ENCODE measurements around the gene ANOS1.

ANOS1 gene

DNA sequence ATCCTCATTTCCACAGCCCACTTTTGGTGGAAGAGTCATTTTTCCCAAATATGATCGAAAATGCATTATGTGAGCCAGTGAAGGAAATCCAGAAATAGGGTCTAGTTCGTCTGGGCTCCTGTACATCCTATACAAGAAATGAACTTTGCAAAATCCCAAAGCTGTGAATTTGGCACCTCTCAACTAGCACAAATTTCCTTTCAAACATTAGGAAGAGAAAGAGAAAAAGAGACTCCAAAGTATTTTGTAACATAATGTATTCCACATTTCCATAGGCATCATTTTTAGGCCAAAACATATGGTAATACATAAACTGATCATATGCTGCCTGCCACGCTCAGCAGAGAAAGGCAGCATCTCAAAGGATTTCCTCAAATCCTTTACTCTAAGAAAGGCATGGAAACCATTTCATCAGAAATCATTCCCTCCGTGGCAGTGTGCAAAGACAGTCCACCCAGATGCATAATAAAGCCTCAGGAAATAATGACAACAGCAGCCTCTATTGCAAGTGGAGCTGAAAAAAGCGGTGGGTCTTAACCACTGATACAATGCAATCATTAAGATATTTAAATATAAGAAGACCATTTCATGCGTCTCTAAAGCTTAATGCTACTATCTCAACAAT is 56.8 kb downstream of the ANOS1 start:
- whole genome bisulfite sequencing (ENCODE audit: insufficient coverage, insufficient read length): no CpG with 5 or more reads among the region's 6 CpGs
- no peaks in the 10 kb centered on the region for H3K27me3 ChIP-seq (ENCODE audit: control insufficient read depth, insufficient read depth, low read length)
- H3K4me3 ChIP-seq (ENCODE audit: low read length): no peak overlapping the region

DNA sequence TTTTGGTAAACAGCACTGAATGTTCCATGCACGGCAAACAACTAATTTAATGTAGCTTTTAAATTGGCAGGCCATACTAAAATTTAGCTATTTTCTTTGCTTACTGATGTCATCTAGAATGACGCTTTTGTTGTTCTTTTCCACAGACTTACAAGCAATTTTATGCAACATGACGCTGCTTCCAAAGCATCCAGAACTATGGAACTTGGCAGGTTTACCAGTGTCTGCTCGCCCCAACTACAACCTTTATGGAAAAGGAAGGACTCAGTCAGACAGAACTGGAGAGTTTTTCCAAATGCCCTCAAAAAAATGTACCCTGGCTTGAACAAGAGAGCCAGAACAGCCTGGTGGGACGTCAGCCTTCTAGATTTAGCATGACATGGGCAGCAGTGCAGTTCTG is 58.7 kb downstream of the ANOS1 start:
- H3K36me3 ChIP-seq (ENCODE audit: control insufficient read depth, insufficient read depth, low read length): no peaks in the 10 kb centered on the region
- H3K4me3 ChIP-seq (ENCODE audit: low read length): no peak overlapping the region
- no peak for DNase-seq (ENCODE audit: low read depth, low spot score)
- no peaks in the 10 kb centered on the region for H3K9me3 ChIP-seq (ENCODE audit: control insufficient read depth, insufficient read depth, low read length)
- no CpG with 5 or more reads among the region's 5 CpGs for WGBS (ENCODE audit: insufficient coverage, insufficient read length)
- H3K4me1 ChIP-seq (ENCODE audit: control insufficient read depth, insufficient read depth, low read length): no peaks in the 10 kb centered on the region
- H3K27ac ChIP-seq (ENCODE audit: low read length): no peak overlapping the region
- H3K27me3 ChIP-seq (ENCODE audit: control insufficient read depth, insufficient read depth, low read length): no peaks in the 10 kb centered on the region

More for the DNA sequence above, 56.8 kb downstream of the ANOS1 start:
- no peaks in the 10 kb centered on the region for H3K9me3 ChIP-seq (ENCODE audit: control insufficient read depth, insufficient read depth, low read length)
- H3K4me1 ChIP-seq (ENCODE audit: control insufficient read depth, insufficient read depth, low read length): no peaks in the 10 kb centered on the region
- no peak overlapping the region for H3K27ac ChIP-seq (ENCODE audit: low read length)
- no peaks in the 10 kb centered on the region for H3K36me3 ChIP-seq (ENCODE audit: control insufficient read depth, insufficient read depth, low read length)
- no peak for DNase-seq (ENCODE audit: low read depth, low spot score)

DNA sequence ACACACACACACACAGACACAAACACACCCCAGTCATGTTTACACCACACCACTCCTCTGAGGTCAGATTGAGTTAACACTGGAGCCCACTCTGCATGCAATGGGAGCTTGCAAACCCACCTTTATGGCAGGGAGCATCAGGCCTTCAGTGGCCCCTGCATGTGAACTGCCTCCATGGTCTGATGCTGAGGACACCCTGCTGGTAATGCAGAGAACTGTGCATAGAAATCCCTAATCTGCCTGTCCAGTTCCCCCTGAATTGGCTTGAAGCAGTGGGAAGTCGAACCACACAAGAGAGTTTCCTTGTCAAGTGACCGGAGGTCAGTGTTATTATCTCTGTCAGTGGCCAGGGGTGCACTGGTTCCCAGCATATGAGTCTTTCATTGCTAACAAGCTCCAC is 59.8 kb downstream of the ANOS1 start:
- Histone ChIP-seq H3K27ac (ENCODE audit: low read length) (no peak overlapping the region), H3K4me3 (ENCODE audit: low read length) (no peak overlapping the region), H3K27me3 (ENCODE audit: control insufficient read depth, insufficient read depth, low read length) (no peaks in the 10 kb centered on the region), H3K4me1 (ENCODE audit: control insufficient read depth, insufficient read depth, low read length) (no peaks in the 10 kb centered on the region), H3K36me3 (ENCODE audit: control insufficient read depth, insufficient read depth, low read length) (no peaks in the 10 kb centered on the region), H3K9me3 (ENCODE audit: control insufficient read depth, insufficient read depth, low read length) (no peaks in the 10 kb centered on the region)
- DNase-seq (ENCODE audit: low read depth, low spot score): no peak
- no CpG with 5 or more reads among the region's 2 CpGs for WGBS (ENCODE audit: insufficient coverage, insufficient read length)

DNA sequence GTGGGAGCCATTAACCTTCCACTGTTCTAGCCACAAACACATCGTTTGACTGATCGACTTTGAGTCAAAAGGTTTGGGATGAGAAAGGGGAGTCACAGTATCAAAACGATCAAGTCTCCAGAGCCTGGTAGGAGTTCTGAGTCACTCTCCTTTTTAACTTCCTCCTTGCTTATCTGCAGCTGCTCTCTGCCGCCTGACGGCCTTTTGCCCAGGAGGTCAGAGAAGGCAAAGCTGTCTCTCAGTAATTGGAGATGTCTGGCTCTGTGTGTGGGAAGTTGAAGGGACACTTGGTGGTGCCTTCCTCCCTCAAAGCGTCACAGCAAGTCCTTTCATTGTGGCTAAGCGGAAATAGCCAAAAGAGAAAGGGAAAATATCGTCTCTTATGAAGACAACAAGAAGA is 63.1 kb downstream of the ANOS1 start:
- H3K27ac ChIP-seq (ENCODE audit: low read length): no peak overlapping the region
- WGBS (ENCODE audit: insufficient coverage, insufficient read length): no CpG with 5 or more reads among the region's 8 CpGs
- DNase-seq (ENCODE audit: low read depth, low spot score): no peak
- no peaks in the 10 kb centered on the region for H3K27me3 ChIP-seq (ENCODE audit: control insufficient read depth, insufficient read depth, low read length)
- no peaks in the 10 kb centered on the region for H3K4me1 ChIP-seq (ENCODE audit: control insufficient read depth, insufficient read depth, low read length)
- no peaks in the 10 kb centered on the region for H3K36me3 ChIP-seq (ENCODE audit: control insufficient read depth, insufficient read depth, low read length)
- H3K9me3 ChIP-seq (ENCODE audit: control insufficient read depth, insufficient read depth, low read length): no peaks in the 10 kb centered on the region
- H3K4me3 ChIP-seq (ENCODE audit: low read length): no peak overlapping the region

DNA sequence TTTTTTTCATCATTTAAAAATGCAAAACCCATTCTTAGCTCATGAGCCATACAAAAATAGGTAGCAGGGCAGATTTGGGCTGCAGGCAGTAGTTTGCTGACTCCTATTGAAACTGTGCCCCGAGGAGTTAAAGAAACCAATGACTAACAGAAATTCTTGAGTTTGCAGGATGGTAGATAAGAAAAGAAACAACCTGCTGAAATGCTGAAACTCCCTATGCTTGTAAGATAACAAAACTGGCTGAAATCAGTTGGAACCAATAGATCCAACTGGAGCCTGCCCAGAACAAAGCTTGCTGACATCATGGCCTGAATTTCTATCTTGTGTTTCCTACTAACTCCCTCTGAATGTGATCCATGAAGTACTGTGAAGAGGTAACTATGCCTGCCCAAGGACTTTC is 68.6 kb downstream of the ANOS1 start:
- Histone ChIP-seq H3K4me3 (ENCODE audit: low read length) (no peak overlapping the region), H3K4me1 (ENCODE audit: control insufficient read depth, insufficient read depth, low read length) (no peaks in the 10 kb centered on the region), H3K27ac (ENCODE audit: low read length) (no peak overlapping the region), H3K36me3 (ENCODE audit: control insufficient read depth, insufficient read depth, low read length) (no peaks in the 10 kb centered on the region), H3K9me3 (ENCODE audit: control insufficient read depth, insufficient read depth, low read length) (no peaks in the 10 kb centered on the region), H3K27me3 (ENCODE audit: control insufficient read depth, insufficient read depth, low read length) (no peaks in the 10 kb centered on the region)
- WGBS (ENCODE audit: insufficient coverage, insufficient read length): no CpG with 5 or more reads among the region's 1 CpG
- DNase-seq (ENCODE audit: low read depth, low spot score): no peak

DNA sequence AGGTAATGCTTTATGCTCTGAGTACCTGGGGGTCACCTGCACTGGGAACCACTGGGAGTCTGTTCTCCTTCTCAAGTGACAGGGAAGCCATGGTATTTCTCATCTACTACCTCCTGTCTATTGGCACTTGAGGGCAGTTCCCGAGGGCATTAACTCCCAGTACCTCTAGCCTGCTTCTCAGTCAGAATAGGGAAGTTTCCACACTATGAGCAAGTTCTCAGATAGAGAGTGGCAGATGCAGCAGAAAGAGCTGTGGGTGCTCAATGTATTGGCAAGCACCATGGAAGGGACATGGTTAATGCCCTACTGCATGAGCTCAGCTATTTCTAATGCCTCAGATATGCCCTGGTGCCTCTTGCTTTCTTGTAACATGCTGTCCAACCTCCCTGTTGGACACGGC is 74.1 kb downstream of the ANOS1 start:
- Histone ChIP-seq H3K27ac (ENCODE audit: low read length) (no peak overlapping the region), H3K27me3 (ENCODE audit: control insufficient read depth, insufficient read depth, low read length) (no peaks in the 10 kb centered on the region)
- WGBS (ENCODE audit: insufficient coverage, insufficient read length): no CpG with 5 or more reads among the region's 2 CpGs

DNA sequence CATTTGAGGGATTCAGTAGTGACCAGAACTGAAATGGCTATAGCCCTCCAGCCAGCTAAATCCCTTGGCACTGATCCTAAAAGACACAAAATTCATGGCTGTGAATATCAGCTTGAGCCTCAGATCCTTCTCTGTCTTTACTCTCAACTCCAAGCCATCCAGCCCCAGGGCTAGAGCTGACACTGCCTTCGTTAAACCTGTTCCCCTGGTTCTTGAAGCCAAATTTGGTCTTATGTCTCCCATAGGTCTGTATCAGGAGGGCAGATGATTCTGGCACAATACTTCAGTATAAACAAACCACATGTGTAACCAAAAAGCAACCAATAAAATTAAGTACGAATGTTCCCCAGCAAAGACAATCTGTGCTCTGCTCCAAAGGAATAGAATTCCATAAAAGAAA is 78.0 kb downstream of the ANOS1 start:
- no peak for DNase-seq (ENCODE audit: low read depth, low spot score)
- WGBS (ENCODE audit: insufficient coverage, insufficient read length): no CpG with 5 or more reads among the region's 2 CpGs

More for the DNA sequence above, 74.1 kb downstream of the ANOS1 start:
- H3K4me3 ChIP-seq (ENCODE audit: low read length): no peak overlapping the region
- no peaks in the 10 kb centered on the region for H3K36me3 ChIP-seq (ENCODE audit: control insufficient read depth, insufficient read depth, low read length)
- DNase-seq (ENCODE audit: low read depth, low spot score): no peak
- H3K9me3 ChIP-seq (ENCODE audit: control insufficient read depth, insufficient read depth, low read length): no peaks in the 10 kb centered on the region
- no peaks in the 10 kb centered on the region for H3K4me1 ChIP-seq (ENCODE audit: control insufficient read depth, insufficient read depth, low read length)

DNA sequence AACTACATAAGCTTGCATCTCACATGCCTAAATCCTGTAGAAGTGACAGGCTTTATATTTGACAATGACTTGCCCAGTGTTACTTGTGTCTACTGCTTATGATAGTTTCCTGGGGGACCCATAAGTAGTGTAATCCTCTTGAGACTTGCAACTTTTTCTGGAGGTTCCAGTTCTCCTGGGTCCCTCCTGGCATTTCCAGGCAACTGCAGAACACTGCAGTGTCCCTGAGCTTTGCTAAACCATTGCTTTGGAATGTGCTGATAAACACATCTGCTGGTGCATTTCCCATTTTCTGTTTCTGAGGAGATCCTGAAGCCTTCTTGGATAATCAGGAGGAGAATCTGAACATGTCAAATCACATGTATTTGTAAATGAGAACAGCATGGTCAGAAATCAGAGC is 82.0 kb downstream of the ANOS1 start:
- DNase-seq (ENCODE audit: low read depth, low spot score): no peak
- Histone ChIP-seq H3K36me3 (ENCODE audit: control insufficient read depth, insufficient read depth, low read length) (no peaks in the 10 kb centered on the region), H3K4me1 (ENCODE audit: control insufficient read depth, insufficient read depth, low read length) (peaks cover 2% of the 10 kb centered on the region; the same call in 1 of the 2 replicates), H3K4me3 (ENCODE audit: low read length) (no peak overlapping the region), H3K9me3 (ENCODE audit: control insufficient read depth, insufficient read depth, low read length) (no peaks in the 10 kb centered on the region), H3K27ac (ENCODE audit: low read length) (no peak overlapping the region), H3K27me3 (ENCODE audit: control insufficient read depth, insufficient read depth, low read length) (no peaks in the 10 kb centered on the region)

More for the DNA sequence above, 78.0 kb downstream of the ANOS1 start:
- Histone ChIP-seq H3K36me3 (ENCODE audit: control insufficient read depth, insufficient read depth, low read length) (no peaks in the 10 kb centered on the region), H3K27me3 (ENCODE audit: control insufficient read depth, insufficient read depth, low read length) (no peaks in the 10 kb centered on the region), H3K4me3 (ENCODE audit: low read length) (no peak overlapping the region), H3K9me3 (ENCODE audit: control insufficient read depth, insufficient read depth, low read length) (no peaks in the 10 kb centered on the region), H3K4me1 (ENCODE audit: control insufficient read depth, insufficient read depth, low read length) (peaks cover 2% of the 10 kb centered on the region; the same call in 1 of the 2 replicates), H3K27ac (ENCODE audit: low read length) (no peak overlapping the region)

DNA sequence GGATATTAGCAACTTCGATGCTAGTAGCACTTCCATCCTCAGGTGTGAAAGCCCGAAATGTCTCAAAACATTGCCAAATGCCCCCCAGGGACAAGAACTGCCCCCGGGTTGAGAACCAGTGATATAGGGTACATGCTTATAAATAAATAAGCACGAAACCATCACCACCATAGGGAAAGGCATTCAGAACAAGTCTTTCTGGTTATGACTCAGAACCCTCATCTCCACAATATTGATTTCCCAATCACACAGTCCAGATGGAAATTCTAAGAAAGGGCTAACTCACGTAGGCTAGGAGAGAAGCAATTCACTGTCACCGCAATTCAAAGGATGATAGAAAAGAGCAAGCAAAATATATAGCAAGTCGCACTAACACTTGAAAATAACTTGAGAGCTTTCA is 84.8 kb downstream of the ANOS1 start:
- Histone ChIP-seq H3K4me3 (ENCODE audit: low read length) (no peak overlapping the region), H3K4me1 (ENCODE audit: control insufficient read depth, insufficient read depth, low read length) (peaks cover 2% of the 10 kb centered on the region; the same call in 1 of the 2 replicates), H3K9me3 (ENCODE audit: control insufficient read depth, insufficient read depth, low read length) (no peaks in the 10 kb centered on the region), H3K27ac (ENCODE audit: low read length) (no peak overlapping the region), H3K27me3 (ENCODE audit: control insufficient read depth, insufficient read depth, low read length) (no peaks in the 10 kb centered on the region), H3K36me3 (ENCODE audit: control insufficient read depth, insufficient read depth, low read length) (no peaks in the 10 kb centered on the region)
- no peak for DNase-seq (ENCODE audit: low read depth, low spot score)
- WGBS (ENCODE audit: insufficient coverage, insufficient read length): no CpG with 5 or more reads among the region's 7 CpGs

DNA sequence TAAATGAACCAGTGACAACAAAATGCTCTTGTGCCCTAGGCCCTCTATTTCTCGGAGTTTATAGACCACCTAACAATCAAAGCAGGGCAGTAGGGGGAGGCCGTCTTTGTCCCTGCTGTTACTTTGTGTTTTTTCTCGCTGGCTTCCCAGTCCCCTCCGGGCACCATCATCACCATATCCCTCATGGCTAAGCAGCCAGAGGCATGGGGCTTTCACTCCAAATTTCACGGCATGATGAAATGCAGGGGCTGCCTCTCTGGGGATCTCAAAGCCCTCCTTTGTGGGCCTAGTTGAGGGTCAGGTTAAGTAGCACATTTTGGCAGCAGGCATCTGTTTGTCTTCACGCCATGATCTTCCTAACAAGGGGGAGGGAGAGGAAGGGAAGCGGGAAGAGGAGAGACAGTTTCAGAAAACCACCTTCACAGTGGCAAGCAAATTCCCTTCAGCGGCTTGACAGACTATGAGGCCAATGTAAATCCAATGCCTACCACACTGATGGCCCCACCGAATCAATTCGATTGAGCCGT is 91.9 kb downstream of the ANOS1 start:
- Histone ChIP-seq H3K27me3 (ENCODE audit: control insufficient read depth, insufficient read depth, low read length) (no peaks in the 10 kb centered on the region), H3K36me3 (ENCODE audit: control insufficient read depth, insufficient read depth, low read length) (no peaks in the 10 kb centered on the region), H3K27ac (ENCODE audit: low read length) (no peak overlapping the region), H3K4me3 (ENCODE audit: low read length) (no peak overlapping the region), H3K4me1 (ENCODE audit: control insufficient read depth, insufficient read depth, low read length) (peaks cover 3% of the 10 kb centered on the region; the same call in 1 of the 2 replicates), H3K9me3 (ENCODE audit: control insufficient read depth, insufficient read depth, low read length) (no peaks in the 10 kb centered on the region)
- no peak for DNase-seq (ENCODE audit: low read depth, low spot score)
- WGBS (ENCODE audit: insufficient coverage, insufficient read length): no CpG with 5 or more reads among the region's 11 CpGs

DNA sequence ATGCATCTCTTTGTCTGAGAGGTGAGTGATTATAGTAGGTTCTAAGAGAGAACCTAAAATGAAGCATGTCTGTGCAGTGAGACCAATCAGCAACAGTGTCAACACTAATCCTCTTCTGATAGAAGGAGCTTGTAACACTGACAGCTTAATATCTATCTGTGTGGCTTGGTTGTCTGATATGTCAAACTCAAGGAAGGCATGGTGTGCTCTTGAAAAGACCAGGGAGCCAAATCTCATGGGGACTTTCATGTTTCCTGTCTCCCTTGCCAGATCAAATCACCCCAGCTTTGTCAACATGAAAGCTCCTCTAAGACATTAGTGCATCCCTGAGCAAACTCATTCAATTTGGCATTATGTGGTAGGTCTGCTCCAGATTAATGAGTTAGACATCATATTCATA is 95.4 kb downstream of the ANOS1 start:
- Histone ChIP-seq H3K36me3 (ENCODE audit: control insufficient read depth, insufficient read depth, low read length) (no peaks in the 10 kb centered on the region), H3K9me3 (ENCODE audit: control insufficient read depth, insufficient read depth, low read length) (no peaks in the 10 kb centered on the region)
- no peak for DNase-seq (ENCODE audit: low read depth, low spot score)

More for the DNA sequence above, 95.4 kb downstream of the ANOS1 start:
- Histone ChIP-seq H3K4me1 (ENCODE audit: control insufficient read depth, insufficient read depth, low read length) (peaks cover 3% of the 10 kb centered on the region; the same call in 1 of the 2 replicates), H3K4me3 (ENCODE audit: low read length) (no peak overlapping the region), H3K27ac (ENCODE audit: low read length) (no peak overlapping the region), H3K27me3 (ENCODE audit: control insufficient read depth, insufficient read depth, low read length) (no peaks in the 10 kb centered on the region)
